HG03354 (cell line): ENCODE results near the gene CCDC73.
A peak's percentile ranks its signal among the peaks of the same experiment; 100 is the strongest.
"Not testable (repeated sequence)": the region's sequence is repeated elsewhere in the genome, so short reads cannot be mapped to it uniquely, and the experiment has no call there.

Experiments used
- ATAC-seq: cut with Tn5 transposase; IDR thresholded peaks from one replicate; pipeline ENCODE4 v1.9.1; 2021; ENCODE audit warnings: mild to moderate bottlenecking; ENCODE audit not compliant: unreplicated experiment, poor library complexity, severe bottlenecking

CCDC73 gene

DNA sequence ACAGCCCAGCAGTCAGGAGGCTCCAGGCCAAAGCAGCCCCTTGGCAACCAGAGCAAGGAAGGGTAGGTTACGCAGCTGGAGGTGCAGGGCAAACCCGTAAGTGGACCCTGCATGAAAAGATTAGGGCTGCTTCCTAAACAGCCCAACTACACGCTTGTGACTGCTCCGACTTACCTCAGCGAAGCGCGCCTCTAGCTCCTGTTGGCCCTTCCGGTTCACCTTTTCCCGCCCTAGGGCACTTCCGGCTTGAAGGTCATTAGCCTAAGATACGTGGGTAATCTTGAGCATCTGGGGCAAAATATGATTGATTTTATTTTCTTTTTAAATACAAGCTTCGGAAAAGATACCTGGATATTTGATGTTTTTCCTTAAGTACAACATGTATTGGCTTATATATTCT lies at the start of gene CCDC73:
TSS of gene CCDC73 (minus strand) at position 224 of the 400 bp plus-strand sequence. CDS start 34,419 bp downstream, outside the sequence.
- no peak for ATAC-seq

DNA sequence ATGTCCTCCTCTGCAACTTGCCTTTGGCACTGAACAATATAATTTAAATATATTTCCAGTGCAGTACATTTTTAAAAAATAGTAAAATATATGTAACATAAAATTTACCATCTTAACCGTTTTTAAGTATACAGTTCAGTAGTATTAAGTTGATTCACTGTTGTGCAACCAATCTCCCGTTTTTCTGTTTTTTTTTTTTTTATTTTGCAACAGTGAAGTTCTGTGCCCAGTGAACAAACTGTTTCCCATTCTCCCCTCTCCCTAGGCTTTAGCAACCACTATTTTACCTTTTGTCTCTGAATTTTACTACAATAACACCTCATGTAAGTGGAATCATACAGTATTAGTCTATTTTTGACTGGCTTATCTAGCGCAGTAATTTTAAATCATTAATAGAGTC lies 49.1 kb upstream of the CCDC73 start:
- ATAC-seq: no peak

DNA sequence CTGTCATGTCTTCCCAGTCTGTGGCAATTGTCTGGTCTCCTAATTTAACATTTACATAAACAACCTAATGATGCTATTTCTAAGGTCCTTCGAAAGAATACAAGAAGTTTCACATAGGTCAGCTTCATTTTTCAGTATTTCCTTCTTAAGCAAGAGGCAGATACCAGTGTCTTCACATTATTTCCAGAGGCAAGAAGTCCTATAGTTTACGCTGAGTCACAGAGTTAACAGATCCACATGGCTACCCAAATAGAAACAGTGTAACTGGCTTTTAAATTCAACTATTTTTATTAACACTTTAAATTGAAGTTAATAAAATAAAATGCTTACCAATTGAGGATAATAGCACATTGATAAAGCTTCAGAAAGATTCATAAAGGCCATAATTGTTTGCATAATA lies 46.1 kb upstream of the CCDC73 start:
- ATAC-seq: no peak

- no peak for ATAC-seq
These were observed 44.8 kb upstream of the CCDC73 start for GRCh38 chr11:32839308-32839707.

- ATAC-seq: no peak
These were observed 44.2 kb upstream of the CCDC73 start for GRCh38 chr11:32838505-32839274.

GRCh38 chr11:32836946-32837345 lies 42.5 kb upstream of the CCDC73 start:
- no peak for ATAC-seq

GRCh38 chr11:32833921-32834320 lies 39.5 kb upstream of the CCDC73 start:
- ATAC-seq: no peak

DNA sequence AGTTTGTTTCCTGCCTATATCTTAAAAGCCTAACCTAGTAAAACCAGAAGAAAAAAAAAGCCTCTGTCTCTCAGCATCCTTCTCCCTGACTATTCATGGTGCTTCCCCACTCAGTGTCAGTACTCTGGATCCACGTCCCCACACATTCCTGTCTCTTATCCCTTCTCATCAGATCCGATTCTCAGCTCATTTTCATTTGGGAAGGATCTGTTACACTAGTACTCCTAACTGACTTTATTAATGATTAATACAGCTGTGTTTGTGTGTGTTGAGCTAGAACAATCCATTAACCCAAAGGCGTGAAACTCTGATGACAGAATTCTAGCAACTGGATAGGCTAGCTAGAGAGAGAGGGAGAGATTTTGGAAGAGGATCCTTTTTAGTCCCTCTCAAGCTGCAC lies 36.8 kb upstream of the CCDC73 start:
- no peak for ATAC-seq

DNA sequence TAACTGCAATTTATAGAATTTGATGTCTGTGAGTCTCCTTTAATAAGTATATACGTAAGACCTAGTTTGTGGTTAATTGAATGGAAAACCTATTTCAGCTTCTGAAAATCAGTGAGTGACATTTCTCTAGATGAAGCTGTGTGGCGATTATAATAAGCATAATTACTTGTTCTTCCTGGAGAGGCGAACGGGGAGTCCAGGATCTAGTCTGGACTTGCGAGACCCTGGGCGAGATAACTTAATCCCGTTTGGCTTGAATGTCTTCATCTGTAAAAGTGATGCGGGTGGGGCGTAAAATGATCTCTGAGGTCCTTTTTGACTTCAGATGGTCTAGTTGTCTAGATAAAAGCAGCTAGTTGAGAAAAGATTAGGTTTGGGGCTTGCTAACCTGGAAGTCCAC lies 36.3 kb upstream of the CCDC73 start:
- ATAC-seq: no peak

- ATAC-seq: peak; percentile 14
These were observed 35.9 kb upstream of the CCDC73 start for GRCh38 chr11:32830413-32830738.

DNA sequence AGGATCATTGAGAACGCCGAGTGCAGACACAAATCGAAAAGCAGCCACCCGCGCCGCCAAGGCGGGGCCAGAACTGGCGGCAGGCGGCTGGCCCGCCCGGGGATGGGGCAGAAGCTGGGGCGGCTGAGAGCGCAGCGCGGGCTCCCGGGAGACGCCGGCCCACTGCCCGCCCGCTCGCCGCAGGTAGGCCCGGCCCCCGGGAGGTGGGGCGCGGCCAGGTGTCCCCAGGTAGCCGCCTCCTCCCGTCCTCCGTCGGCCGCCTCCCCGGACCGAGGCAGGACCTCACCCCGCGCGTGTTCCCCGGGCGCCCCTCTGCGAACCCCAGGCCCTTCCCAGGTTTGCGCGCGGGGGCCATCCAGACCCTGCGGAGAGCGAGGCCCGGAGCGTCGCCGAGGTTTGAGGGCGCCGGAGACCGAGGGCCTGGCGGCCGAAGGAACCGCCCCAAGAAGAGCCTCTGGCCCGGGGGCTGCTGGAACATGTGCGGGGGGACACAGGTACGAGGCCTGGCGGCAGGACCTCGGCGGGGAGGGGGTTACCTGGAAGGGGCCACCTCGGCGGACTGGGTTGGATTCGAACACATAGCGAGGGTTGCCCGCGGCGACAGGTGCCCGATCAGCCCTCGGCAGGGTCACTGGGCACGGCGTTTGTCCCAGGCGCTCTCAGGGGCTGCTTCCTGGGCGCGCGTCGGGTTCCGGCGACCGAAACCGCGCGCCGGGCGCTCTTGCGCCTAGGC lies 35.4 kb upstream of the CCDC73 start, which contains the start of gene PRRG4:
TSS of gene PRRG4 (plus strand) at position 248 of the 733 bp plus-strand sequence. CDS start 603 bp downstream, outside the sequence.
- ATAC-seq: peak; percentile 81

GRCh38 chr11:32829157-32829679 lies 34.8 kb upstream of the CCDC73 start:
- ATAC-seq: peak; percentile 52

DNA sequence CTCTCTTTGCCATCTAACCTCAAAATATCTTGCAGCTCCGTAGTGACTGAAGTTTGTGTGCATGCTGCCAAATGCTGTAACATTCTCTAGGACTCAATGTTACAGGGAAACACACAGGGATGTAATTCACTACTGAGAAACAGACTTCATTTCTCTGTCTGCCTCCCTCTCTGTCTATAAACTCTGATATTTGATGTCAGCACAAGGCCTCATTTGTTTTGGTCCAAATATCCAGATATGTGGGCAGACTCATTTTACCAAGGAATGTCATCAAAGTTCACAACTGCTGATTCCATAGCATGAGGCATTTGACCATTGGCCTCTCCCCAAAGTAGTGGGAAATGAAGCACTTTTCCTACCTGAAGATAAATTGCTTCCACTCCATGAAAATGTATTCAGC lies 32.8 kb upstream of the CCDC73 start:
- ATAC-seq: no peak

DNA sequence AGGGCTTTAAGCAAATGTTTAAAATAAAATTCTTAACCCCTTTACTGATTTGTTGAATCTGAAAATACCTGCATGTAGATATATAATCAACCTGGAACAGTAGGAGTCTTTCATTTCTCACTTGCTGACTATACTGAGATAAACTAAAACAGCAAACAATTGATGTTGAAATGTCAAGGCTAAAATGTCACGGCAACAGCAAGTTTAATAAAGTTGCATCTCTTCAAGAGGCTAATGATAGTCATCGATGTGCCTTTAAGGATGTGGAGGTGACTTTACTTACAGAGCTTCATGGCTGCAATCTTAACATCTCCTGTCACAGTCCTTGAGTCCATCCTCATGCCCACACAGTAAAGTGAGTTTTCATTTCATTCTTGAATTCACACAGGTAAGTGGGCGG lies 31.7 kb upstream of the CCDC73 start:
- no peak for ATAC-seq

DNA sequence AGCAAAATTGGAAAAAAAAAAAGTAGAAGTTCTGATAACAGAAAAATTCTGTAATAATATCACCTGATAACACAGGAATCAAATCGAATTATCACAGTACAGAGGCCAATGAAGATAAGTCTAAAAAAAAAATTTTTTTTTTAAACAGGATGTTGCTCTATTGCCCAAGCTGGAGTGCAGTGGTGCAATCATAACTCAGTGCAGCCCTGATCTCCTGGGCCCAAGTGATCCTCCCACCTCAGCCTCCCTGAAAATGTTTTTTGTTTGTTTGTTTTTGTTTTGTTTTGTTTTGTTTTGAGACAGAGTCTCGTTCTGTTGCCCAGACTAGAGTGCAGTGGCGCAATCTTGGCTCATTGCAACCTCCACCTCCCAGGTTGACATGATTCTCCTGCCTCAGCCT lies 29.2 kb upstream of the CCDC73 start:
- ATAC-seq: not testable (repeated sequence)

- ATAC-seq: no peak
These were observed 27.6 kb upstream of the CCDC73 start for GRCh38 chr11:32821917-32822560.

GRCh38 chr11:32821517-32821916 lies 27.1 kb upstream of the CCDC73 start:
- no peak for ATAC-seq

GRCh38 chr11:32820497-32820896 lies 26.0 kb upstream of the CCDC73 start:
- ATAC-seq: no peak

- ATAC-seq: no peak
These were observed 24.7 kb upstream of the CCDC73 start for GRCh38 chr11:32819187-32819586.

DNA sequence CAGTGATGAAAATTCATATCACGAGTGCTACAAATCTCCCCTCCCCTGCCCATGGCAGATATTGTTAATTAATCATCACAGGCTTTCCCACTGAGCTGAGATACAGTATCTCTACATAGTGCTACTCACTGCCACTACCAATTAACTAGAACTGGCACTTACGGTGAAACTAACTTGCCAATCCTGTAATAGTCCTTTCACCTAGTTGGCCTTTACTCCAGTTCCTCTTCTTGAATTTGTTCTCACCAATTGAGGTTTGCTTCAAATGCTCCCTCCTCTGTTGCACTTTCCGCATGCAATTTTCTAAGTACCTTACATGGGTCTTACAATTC lies 23.4 kb upstream of the CCDC73 start:
- no peak for ATAC-seq
